Esophagus mucosa (tissue), 1 donor: ENCODE data around the gene TP53AIP1. TPM values are rescaled to one million over a fixed set of nuclear protein-coding genes. Genes with fewer than 3 reads are reported as not detected.

Source experiments
- ATAC-seq: fragments of 200-7000 bp; cut with Tn5 transposase; one replicate; pipeline ENCODE4 v1.9.1; 2020
- total RNA-seq: library from RNA; stranded (reverse); gene quantifications from one replicate; pipeline ENCODE4 v1.2.4, GENCODE V29; 2023
- donor health status: DM: yes; HTN: yes; CAD: no.

TP53AIP1 gene, protein sequence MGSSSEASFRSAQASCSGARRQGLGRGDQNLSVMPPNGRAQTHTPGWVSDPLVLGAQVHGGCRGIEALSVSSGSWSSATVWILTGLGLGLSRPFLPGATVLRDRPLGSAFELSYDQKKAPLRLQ
- total RNA-seq, result 22.2 TPM

DNA sequence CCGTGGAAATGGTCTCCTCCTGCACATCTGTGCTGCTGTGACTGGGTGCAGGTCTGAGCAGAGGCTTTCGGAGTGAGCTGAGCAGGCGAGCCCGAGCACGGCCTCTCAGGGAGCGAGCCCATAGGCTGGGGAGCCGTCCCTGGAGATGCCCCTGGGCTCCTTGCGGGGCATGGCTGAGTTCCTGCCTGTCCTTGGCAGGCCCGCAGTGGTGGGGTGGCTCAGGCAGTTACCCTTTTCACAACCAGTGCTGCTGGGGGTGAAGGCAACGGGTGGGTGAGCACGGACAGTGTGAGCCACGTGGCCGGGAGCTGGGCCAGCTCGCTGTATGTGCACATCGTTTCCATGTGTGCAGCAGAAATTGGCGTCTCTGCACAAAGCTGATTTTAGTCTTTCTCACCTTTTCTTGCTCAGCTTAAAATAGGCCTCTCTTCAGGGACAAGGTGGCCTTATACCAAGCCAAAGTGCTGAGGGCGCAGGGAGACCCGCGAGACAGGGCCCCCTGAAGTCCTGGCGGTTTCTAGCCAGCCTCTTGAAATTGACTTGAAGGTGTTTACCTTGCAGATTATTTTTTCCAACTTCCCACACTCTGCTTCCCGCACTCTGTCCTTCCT is at the start of gene TP53AIP1:
TSS of gene TP53AIP1 (minus strand) at position 55 of the 611 bp plus-strand sequence. CDS start 5,053 bp downstream, outside the sequence.
- ATAC-seq, result peak; percentile 56

DNA sequence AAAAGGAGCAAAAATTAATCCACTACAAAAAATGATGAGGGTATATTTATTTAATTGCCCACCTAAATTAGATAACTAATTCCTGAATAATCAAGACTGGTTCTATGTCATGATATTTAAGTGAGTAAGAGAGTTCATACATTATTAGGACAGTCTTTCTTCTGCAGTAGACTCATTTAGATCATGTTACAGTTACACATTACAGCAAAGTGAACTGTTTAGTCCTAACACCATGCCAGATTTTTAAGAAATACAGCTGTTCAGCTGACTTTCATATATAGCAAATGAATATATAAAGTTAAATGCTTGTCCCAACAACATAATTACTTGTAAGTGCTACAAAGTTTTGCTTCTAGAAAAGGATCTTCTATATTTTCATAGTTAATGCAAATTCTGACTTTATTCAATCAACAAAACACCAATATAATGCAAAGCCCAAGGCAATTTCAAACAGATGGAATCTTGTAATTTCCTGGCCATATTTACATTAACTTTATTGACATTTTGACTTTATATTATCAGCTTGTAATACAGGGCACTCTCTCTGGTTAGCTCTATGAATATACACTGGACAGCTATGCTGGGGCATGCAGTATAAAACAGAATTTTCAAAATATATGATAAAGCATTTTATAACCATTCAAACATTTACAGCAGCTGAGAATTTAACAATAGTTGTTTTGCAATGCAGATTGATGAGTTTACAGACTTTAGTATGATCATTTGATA is 45.7 kb upstream of the TP53AIP1 start:
- ATAC-seq, result no peak

DNA sequence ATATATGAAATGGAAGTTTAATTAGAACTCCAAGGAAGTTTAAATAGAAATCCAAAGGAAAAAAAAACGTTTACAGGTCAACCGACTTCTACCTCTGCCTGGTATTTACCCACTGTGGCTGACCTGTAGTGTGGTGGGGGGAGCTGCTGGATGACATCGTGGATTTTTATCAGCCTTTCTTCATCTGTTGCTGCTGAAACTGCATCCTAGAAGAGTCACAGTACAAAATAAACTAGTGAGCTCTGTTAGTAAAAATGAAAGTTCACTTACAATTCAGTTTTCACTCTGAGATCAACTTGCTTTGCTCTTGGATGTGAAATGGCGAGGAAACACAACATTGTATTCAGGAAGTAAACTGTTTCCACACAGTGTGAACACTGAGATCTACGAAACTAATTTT is 43.2 kb upstream of the TP53AIP1 start:
- no peak for ATAC-seq

DNA sequence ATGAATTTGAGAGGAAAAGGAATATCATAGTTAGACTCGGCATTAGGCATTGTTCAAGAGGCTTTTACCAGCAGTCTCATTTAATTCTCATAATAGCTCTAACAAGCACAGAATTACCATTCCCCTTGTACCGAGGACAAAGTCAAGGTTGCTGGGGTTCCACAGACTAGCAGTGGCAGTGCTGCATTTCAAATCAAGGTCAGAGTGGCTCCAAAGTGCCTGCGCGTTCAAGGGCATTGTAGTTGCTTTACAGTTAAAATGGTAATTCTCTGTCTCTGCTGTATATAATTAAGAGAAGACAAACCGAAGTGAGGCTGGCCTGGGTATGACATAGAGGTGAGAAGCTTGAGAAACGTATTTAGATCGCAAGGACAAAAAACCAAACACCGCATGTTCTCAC is 40.4 kb upstream of the TP53AIP1 start:
- ATAC-seq, result no peak

DNA sequence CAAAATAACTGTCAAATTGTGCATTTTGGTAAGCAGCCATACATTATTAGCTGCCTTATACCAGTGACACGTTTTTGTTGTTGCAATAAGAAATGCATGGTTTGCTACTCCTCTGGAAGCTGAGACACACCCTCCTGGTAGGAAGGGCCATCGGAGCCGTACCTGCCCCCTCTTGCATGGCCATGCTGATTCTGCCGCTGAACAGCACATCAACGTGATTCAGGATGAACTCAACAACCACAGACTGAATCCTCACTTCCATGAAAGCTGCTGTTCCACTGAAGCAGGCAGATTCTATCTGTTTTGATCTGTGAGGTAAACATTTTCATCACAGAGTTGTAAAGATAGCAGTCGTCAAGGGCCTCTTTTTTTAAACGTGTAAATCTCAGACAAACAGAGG is 38.6 kb upstream of the TP53AIP1 start:
- ATAC-seq, result no peak

DNA sequence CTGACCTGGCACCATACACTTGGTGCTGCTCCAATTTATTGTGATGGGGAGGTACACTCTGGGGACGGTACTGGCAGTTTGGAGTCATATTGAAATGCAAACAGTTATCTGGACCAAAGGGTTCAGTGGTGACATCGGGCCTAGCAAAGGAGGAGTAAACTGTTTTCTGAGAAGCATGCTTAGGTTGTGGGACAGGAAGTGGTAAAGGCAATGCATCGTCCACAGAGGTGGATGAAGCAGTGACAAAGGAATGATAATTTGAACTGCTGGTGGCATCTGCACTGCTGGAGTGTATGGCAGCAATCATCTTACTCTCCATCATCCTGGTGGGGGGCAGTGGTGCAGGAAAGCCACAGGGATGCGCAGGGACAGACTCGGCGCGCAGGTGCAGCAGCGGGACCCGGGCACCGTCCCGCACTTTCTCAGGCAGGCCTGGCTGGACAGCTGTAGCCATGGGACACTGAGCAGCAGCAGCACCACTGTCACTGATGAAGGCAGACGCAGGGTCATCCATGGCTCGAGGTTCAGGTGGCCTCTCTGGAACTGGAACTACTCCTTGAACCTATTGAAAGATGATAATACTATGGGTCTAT is 28.0 kb upstream of the TP53AIP1 start:
- ATAC-seq, result peak; percentile 12

DNA sequence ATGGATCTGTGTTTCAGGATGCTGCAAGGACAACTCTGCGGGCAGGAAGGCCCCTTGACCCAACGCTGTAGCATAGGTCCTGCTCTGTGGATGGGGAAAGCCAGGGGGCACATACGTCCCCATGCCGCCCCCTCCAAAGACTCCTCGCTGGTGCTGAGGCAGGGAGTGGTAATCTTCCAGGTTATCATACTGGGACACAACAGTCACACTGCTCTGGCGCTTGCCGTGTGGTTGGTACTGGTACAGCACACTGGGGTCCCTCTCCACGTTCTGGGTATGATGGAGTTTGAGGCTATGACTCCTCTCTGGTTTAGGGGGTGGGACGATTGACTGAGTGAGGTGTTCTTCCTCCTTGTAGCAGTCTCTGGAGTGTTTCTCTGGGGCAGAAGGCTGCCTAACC is 26.2 kb upstream of the TP53AIP1 start:
- ATAC-seq, result peak; percentile 27

DNA sequence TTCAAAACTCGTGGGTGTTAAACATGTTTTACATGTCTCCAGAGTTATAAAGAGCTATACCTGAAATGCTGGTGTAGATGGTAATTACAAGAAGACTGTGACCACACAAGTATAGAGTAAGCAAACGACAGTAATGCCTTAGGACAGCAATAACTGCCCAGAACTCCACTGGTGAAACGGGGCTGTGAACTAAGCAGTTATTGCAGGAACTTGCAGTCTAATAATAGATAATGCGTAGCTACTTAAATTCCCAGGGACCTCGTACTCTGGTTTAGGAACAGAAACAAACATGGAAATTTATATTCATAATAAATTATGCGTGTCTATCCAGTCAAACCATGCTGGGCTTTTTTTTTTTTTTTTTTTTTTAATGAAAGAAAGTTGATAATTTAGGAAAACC is 24.9 kb upstream of the TP53AIP1 start:
- no peak for ATAC-seq

DNA sequence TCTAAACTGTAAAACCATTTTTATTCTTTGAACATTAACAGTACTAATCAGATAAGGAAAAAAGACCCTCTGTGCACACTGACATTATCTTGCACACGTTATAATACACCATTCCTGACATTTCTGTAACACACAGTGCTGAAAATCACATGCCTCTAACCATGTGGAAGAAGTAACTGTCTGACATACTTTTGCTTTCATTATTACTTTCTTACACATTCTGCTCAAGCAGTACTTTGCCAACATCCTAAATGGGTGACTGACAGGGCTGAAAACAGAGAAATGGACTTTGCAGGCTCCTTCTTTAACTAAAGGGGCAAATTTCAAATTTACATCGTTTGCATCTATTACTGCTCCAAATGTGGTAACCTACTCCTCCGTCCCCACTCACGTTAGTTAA is 22.8 kb upstream of the TP53AIP1 start:
- ATAC-seq, result no peak

DNA sequence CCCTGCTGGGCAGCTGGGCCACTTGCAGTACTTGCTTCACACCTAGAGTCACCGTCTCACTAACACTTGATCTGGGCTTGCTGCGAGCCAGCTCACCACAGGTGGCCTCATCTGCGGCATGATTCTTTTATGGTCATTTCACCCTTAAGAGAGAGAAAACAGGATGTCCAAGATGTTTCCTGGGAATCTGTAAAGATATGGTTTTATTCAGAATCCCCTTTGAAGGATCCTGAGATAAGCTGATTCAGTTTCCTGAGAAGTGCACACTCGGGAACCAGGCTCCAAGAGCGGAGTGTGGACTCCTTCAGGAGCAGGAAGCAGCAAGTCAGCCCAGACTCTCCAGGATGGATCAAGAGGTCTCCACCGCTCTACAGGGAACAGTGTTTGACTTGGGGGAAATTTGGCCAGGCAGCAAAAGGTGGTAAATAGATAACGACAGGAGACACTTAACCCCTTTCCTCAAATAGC is 21.8 kb upstream of the TP53AIP1 start:
- no peak for ATAC-seq

DNA sequence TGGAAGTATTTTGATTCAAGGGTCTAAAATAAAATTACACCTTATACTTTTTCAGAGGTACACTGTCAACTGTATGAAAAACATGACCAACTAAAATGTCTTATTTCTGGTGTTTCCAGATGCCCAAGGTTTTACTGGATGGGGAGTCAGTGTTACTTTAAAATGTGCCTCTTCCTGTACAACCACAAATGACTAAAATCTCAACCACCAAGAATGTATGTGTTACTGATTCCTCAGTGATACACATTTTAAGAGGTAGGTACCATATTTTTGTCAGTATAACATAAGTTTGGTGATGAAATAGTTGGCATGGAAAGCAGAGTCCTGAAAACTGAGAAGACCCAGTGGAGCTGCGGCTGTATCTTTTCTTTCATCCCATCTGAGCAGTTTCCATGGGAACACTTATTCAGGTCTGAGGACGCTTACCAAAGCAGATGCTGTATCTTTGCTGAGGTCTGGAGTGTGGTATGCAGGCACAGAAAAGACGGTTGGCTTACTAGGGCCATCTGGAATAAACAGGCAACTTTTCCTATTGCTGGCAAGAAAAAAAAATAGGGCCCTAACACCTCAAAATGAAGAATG is 21.2 kb upstream of the TP53AIP1 start:
- no peak for ATAC-seq

DNA sequence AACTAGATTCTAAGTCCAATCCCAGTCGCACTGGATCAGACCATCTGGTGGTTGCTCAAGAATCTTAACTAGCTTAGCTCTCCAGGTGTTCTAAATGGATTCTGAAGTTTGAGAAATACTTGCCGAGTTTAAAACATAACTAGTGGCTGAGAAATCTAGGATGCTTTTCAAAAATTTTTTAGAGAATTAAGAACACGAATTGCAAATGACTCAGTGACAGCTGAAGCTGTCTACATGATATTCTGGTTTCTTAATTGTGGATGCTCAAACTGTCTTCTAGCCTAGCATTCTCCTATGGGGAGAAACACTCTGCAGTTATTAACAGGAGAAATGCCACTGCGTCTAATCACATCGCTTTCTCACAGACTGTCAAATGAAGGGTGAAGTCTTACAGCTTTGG is 20.2 kb upstream of the TP53AIP1 start:
- no peak for ATAC-seq

DNA sequence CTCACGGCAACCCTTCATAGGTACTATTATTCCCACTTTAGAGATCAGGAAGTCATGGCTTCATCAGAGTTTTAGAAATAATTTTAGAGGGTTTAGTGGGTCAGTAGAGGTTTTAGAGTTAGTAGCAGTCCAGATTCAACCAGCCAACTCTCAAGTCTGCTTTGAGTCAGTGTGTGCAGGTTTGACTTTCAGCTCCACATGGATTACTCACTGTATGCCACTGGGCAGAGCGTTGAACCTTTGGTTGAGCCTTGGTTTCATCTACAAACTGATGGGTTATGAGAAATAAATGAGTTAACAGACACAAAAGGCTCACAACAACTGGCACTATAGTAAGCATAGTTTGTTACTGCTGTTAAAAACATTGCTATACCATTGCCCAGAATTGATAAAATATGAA is 19.0 kb upstream of the TP53AIP1 start:
- ATAC-seq, result no peak

DNA sequence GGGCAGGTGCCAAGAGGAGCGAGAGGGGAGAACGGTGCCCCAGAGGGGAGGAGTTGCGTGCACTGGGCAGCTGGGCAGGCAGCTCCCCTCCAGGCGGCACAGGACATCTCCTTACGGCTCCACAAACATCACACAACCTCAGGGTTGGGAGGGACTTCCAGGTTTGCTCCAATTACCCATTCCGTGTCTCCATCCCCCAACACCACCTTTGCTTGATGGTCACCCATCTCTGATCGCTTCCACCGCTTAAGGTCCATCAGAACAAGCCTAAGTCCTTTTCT is 14.5 kb upstream of the TP53AIP1 start:
- ATAC-seq, result no peak

DNA sequence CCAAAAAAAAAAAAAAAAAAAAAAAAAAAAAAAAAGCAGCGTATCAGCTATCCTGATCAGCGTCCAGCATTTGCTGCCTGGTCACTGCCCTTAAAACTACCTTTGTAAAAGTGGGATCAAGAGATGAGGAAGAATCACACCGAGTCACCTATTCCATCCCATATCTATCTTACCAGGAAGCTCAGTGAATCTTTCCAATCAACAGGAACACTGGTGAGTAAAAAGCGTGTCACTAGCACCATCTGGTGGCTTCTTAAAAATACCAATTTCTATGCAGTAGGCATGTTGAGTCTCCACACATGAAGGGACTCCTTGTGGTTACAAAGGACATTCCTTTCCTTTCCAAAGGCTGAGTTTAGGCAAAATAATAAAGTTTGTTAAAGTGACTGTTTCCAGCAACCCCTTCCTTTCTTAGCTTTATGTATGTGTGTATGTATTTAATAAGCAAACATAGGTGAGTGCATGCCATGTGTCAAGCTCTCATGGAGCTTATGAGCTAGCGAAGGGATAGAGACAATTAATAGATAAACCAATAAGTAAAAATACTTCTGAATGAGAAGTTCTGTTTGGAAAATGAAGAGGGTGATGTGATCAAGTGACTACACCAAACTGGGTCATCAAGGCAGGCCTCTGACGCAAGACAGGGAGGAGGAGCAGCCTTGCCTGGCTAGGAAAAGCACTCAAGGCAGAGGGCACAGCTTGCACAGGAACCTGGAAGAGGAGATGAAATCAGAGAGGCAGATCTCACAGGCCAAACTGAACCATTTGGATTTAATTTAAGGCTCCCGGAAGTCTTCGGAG is 13.9 kb upstream of the TP53AIP1 start:
- peak; percentile 72 for ATAC-seq

DNA sequence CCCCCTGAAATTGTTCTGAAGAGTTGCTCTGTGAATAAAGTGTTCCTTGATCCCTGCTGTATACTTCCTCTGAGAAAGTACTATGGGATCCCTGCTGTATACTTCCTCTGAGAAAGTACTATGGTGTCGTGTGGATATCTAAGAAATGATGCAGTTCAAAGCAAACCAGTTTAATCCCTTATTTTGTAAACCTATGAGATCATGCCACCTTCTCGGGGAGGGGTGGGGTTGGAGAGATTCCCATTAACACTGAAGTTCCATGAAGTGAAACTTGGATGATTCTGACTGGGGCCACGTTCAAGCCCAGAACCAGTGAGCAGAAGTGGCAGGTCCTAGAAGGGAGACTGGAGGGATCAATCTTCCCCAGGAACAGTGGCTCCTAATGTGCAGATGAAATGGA is 13.0 kb upstream of the TP53AIP1 start:
- ATAC-seq, result no peak

DNA sequence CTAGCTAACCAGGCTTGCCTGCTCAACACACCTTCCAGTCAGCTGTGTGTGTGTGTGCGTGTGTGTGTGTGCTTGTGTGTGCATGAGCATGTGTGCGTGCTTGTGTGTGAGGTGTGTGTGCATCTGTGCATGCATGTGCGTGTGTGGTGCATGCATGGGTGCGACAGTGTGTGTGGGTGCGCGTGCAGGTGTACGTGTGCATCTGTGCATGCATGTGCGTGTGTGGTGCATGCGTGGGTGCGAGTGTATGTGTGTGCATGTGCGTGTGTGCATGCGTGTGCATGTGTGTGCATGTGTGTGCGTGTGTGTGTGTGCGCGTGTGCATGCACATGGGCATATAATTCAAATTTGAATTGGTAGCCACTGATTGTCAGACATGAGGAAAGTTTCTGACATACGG is 10.5 kb upstream of the TP53AIP1 start:
- no peak for ATAC-seq

DNA sequence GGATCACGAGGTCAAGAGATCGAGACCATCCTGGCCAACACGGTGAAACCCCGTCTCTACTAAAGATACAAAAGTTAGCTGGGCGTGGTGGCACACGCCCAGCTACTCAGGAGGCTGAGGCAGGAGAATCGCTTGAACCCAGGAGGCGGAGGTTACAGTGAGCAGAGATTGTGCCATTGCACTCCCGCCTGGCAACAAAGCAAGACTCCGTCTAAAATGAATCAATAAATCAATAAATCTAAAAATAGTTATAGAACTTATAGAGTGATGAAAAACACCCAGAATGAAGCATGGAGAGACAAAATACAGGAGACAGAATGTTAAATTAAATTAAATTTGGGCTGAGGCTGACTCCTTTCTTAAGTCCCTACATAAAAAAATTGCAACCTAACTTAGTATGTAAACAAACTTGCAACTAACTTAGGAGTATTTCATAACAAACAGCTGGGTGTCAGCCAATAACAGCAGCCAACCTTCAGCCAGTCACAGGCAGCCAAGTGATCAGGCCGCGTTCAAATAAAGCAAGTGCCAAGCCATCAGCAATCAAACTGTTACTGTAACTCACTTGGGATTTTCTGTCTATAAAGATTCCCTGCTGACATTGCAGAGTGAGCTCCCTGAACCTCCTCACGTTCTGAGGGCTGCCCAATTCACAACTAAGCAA is 7.3 kb upstream of the TP53AIP1 start:
- ATAC-seq, result no peak

DNA sequence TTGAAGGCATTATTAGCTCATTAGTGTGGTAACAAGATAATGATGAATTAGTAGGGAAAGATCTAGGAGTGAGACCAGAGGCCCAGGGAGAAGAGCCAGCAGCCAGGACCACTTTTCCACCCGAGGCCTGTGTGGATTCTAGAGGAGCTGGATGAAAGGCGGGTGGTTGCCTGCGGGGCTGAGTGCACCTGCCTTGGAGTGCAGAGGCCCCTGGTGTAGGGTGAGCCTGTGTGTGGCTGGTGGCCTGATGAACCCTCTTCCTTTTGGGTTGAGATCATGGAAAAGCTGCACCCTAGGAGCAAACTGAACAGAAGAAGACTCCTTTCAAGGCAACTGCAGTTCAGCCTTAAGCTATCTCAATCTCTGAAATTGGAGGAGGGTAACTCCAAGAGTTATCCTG is 5.9 kb upstream of the TP53AIP1 start:
- ATAC-seq, result no peak

DNA sequence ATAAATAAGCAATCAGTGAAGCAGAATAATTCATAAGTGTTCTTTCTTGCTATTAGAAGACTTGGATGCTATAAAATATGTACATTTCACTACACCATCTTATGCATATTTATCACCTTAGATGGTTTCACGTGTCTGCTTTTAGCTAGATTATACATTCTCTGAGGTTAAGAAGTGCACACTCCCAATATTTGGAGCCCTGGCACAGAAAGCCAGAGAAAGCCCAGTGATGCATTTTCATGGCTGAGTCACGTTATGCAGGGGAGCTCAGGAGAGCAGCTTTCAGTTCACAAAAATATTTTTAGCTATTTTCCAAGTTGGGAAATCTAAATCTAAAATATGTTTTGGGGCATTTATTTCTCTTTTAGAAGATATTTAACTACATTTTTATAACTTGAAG is 5.1 kb upstream of the TP53AIP1 start:
- no peak for ATAC-seq

DNA sequence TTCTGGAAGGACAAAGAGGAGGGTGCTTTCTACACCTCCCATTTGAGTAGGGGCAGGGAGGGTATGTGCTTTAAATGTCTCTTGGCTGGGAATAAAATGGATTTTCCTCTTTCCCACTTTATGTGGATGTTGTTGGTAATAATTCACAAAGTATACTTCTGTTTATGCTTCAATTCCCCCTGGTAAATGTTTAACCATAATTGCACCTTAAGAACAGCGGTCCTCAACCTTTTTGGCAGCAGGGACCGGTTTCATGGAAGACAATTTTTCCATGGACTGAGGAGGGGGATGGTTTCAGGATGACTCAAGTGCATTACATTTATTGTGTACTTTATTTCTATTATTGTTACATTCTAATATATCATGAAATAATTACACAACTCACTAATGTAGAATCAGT is 4.0 kb upstream of the TP53AIP1 start:
- no peak for ATAC-seq

DNA sequence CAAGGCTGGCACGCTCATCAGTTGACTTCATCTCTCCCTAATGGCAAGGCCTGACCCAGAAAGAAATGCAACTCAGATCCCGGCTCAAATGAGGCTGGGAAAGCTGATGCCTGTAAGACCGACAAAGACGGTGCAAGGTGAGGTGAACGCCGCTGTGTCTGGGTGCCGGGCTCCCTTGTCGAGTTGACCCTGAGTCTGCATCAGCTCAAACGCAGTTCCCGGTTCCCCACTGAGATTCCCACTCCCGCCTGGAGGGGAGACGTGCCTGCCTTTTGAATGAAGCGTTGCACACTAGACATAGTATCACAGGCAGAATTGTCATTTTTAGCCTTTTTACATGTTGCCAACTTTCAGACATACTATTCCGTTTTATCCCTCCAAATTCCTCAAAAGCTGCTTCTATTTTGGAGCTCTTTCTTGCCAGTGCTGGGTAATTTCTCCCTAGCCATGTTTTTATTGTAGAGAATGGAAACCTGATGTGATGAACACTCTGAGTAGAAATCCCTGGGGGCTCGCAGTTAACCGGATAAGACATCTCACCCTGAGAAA is 831 bp upstream of the TP53AIP1 start:
- no peak for ATAC-seq
